ENCODE results near the gene SARDH. TPM values are rescaled to one million over a fixed set of nuclear protein-coding genes. Genes with fewer than 3 reads are reported as not detected.

Gene SARDH
- total RNA-seq, 4 donors from 2014 or later = 0.34 to 0.88 (median 0.57) TPM; not detected in 1

DNA sequence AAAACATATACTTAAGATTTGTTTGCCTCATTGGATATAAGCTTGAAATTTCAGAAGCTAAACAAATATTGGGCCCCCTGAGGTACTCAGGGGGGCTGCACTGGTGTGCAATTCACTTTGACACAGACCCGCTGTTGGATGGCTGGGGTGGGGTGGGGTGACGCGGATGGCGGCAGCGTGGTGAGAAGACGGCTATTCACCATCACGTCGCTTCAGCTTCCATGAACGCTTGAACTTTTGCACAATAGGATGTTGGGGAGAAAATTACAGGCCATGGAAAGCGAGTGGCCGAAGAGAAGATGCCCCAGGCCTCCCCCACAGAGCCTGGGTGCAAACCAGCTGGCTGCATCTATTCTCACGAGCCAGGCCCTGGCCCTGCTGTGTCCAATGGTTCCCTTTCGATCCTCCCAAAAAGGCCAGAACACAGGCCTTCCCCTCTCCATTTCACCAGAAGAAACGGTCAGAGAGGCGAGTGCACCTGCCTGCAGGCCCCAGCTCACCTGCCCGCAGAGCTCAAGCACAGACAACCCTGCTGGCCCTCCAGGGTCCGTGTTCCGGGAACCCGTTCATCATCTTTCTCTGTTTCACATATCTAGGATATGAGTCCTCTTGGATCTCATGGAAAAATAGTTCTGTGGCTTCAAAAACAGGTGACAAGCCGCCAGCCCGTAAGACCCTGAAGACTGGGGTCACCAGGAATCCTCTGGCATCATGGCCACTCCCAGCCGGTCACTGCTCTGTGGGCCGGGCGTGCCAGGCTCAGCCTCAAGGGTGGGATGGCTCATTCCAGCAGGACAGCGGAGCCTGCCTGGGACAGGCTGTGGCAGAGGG lies 46.8 kb upstream of the SARDH start:
- no peak for TF ChIP-seq CTCF (IDR thresholded peaks at IDR 0.05; ENCODE audit: low read depth)

DNA sequence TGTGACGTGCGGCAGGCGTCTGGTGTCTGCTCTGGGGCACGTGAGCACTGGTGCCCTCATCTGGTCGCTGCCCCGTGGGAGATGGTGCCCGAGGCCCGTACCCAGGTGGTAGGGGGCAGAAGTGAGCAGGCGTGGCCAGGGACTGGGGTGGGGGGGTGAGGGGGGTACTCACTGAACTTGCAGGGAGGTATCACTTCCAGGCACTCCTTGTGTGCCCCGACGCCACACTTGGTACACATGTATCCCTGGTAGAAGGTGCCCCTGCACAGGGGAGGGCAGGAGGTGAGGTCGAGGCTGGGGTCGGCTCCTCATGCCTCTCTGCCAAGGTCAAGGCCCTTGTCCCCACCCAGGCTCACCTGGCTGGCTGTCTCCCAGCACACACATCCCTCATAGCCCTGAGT lies 45.2 kb upstream of the SARDH start:
- no peak for TF ChIP-seq CTCF (IDR thresholded peaks at IDR 0.05; ENCODE audit: low read depth)

GRCh38 chr9:133782157-133783130 lies 44.3 kb upstream of the SARDH start:
- no peak for TF ChIP-seq CTCF (IDR thresholded peaks at IDR 0.05; ENCODE audit: low read depth)

GRCh38 chr9:133781828-133782135 lies 43.6 kb upstream of the SARDH start:
- TF ChIP-seq CTCF (IDR thresholded peaks at IDR 0.05; ENCODE audit: low read depth) = no peak

GRCh38 chr9:133780962-133781827 lies 43.0 kb upstream of the SARDH start:
- TF ChIP-seq CTCF (IDR thresholded peaks at IDR 0.05; ENCODE audit: low read depth) = no peak

- TF ChIP-seq CTCF (IDR thresholded peaks at IDR 0.05; ENCODE audit: low read depth) = no peak
Measured at GRCh38 chr9:133780404-133780945, 42.3 kb upstream of the SARDH start.

All from subcutaneous adipose tissue (tissue), 4 donors.